Measurements from ENCODE around the gene CTR9. TPM values are rescaled to one million over a fixed set of nuclear protein-coding genes. Genes with fewer than 3 reads are reported as not detected.

Gene CTR9
- total RNA-seq, 1 donor from 2014 or later, result 42.9 TPM

GRCh38 chr11:10742460-10743208 lies 8.4 kb upstream of the CTR9 start:
- peak; percentile 15 for DNase-seq (ENCODE audit: low read depth)

DNA sequence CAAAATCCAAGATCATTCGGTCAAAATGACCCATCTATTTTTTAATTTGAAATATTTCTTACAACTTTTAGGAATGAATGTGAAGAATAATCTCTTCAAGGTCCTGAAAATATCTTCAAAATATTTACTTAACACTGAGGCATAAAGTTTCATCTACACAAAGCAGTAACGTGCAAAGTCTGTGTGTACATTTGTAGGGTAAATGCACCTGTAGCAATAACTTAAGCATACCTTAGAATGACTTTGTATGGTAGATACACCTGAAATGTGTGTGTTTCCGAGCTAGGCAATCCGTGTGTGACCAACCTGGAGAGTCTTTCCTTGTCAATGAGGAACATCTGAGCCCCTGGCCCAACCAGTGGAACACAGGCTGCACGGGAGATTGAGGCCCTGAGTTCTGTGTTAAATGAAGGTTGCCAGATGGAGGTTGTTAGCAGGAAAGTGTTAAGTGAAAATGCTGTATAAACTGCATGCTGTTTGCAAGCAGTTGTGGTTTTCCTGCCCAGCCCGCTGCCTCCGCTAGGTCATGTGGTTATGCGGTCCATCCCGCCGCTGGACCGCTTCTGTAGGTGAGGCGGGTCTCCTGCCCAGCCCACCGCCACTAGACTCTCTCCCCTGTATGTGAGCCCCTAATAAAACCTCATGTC lies 7.6 kb upstream of the CTR9 start:
- no peak for DNase-seq (ENCODE audit: low read depth)

GRCh38 chr11:10744206-10744605 lies 6.8 kb upstream of the CTR9 start:
- no peak for DNase-seq (ENCODE audit: low read depth)

DNA sequence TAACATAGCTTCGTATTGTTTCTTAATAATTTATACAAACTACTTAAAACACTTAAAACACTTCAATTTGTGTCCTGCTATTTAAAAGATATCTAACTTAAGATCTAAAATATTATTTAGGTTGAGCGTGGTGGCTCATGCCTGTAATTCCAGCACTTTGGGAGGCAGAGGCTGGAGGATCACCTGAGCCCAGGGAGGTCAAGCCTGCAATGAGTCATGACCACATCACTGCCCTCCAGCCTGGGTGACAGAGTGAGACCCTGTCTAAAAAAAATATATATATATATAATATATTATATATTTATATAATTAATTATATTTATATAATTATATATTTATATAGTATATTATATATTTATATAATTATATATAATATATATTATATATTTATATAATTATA lies 4.2 kb upstream of the CTR9 start:
- no peak for DNase-seq (ENCODE audit: low read depth)

GRCh38 chr11:10747733-10748132 lies 3.3 kb upstream of the CTR9 start:
- no peak for DNase-seq (ENCODE audit: low read depth)

DNA sequence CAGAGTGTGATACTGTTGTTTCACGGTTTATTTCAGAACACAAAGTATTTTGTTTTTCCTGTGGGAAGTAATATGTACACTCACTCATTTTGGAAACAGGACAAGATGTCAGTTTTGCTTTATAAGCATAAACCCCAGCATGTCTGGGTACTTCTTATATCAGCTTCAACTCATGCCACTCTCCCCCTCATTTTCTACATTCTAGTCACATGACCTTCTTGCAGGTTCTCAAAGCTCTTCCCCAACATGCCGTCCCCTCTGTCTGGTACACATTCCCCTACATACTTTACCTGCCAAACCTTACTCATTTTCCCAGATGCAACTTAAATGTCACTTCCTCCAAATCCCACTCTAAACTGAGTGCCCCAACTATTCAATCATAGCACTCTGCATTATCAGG lies 1.6 kb upstream of the CTR9 start:
- DNase-seq (ENCODE audit: low read depth), result no peak

- no peak for DNase-seq (ENCODE audit: low read depth)
Observed at GRCh38 chr11:10751581-10751940, 515 bp downstream of the CTR9 start.

DNA sequence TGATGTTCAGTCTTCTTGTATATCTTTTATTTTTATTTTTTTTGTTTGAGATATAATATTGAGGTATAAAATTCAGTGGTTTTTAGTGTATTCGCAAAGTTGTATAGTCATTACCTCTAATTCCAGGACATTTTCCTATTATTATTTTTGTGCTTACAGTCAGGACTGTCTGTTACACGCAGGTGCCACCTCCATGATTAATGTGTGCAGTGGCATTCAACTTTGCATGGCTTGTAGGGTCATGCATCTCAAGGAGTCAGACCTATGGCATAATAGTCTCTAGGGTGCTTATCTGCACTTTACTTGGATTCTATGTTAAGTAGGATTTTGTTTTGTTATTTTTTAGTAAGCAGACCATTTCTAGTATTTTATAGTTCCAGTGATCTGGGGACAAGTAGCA lies 1.0 kb downstream of the CTR9 start:
- DNase-seq (ENCODE audit: low read depth), result peak; percentile 9

GRCh38 chr11:10752486-10752885 lies 1.4 kb downstream of the CTR9 start:
- DNase-seq (ENCODE audit: low read depth), result no peak

DNA sequence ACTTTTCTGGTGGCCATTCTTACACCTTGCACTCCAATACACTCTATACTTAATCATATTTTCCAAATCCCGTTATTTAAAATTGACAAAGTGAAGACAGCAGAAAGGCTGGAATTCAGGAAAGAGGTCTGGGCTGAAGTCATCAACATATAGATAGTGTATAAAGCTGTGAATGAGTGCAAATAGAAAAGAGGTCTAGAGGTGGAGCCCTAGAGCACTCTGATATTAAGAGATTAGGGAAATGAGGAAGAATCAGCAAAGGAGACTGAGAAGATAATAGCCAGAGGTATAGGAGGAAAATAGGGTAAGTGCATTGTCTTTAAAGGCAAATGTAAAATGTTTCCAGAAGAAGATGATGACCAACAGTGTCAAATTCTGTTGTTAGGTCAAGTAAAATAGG lies 7.9 kb downstream of the CTR9 start:
- no peak for DNase-seq (ENCODE audit: low read depth)

DNA sequence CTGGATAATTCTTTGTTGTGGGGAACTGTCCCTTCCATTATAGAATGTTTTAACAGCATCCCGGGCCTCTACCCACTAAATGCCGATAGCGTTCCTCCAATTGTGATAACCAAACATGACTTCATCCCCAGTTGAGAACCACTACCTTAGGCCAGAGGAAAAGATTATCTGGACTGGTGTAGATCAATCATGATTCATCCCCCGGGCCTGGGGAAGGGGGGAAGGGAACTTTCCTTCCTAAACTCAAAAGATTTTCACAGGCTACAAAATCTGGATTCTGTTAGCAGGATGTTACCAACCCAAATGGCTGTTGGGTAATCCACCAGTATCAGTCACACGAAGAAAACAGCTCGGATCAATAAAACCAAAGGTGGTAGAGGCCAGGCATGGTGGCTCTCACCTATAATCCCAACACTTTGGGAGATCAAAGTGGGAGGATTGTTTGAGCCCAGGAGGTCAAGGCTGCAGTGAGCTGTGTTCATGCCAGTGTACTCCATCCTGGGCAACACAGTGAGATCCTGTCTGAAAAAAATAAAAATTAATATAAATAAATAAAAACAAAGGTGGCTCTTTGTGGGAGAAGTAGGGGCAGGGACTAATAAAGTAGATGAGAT lies 10.1 kb downstream of the CTR9 start:
- DNase-seq (ENCODE audit: low read depth), result no peak

- no peak for DNase-seq (ENCODE audit: low read depth)
Observed at GRCh38 chr11:10762185-10762584, 11.1 kb downstream of the CTR9 start.

DNA sequence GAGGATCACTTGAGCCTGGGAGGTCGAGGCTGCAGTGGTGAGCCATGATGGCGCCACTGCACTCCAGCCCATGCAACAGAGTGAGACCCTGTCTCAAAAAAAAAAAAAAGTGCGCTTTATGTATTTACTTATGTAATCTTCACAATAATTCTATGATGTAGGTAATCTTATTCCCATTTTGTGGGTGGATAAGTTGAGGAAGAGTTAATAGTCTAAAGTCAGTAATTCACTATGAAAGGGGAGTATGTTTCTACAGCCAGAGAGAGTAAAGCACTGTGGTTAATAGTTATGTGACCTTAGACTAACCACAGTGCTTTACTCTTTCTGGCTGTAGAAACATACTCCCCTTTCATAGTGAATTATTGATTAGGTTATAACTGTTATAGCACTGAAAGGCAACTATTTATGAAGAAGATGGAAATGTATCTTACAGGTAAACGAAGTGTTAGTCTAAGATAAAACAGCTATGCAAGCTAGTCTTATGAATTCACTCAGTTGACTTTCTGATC lies 11.9 kb downstream of the CTR9 start:
- no peak for DNase-seq (ENCODE audit: low read depth)

DNA sequence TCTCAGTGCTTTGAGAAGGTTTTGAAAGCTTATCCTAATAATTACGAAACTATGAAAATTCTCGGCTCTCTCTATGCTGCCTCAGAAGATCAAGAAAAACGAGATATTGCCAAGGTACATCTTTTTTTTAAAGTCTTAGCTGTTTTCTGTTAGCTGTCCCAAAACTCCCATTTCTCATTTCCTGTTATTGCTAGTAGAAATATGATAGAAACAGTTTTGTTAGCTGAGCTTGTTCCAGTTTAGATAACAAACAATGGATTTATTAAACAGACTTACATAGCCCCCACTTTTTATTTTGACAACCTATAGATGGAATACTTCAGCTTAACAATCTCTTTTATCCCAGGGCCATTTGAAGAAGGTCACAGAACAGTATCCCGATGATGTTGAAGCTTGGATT lies 12.7 kb downstream of the CTR9 start:
- no peak for DNase-seq (ENCODE audit: low read depth)

GRCh38 chr11:10764412-10764811 lies 13.4 kb downstream of the CTR9 start:
- no peak for DNase-seq (ENCODE audit: low read depth)

DNA sequence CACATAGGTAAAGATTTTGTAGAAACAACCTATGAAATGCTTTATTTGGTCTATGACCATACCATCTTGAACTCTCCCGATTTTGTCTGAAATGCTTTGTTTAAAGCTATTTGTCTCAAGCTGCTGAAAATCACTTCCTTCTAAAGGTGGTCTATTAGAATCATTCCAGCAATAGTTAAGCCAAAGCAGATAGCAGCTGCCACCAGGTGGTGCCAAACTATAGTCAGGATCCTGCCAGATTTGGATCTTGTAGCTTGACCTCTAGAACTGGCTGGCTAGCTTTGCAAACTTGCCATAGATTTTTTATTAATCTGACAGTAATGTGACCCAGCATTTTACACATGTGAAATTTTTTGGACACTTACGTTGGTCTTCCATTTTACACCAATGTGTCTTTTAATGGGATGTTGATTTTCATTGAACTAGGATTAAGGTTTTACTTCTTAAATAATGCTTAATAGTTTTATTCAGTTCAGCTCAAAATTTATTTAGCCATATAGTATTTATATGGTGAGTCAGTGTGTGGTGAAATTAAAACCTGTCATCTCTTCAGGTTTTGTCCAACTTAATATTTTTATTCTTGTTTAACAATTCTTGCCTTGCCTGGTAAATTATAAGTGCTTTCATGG lies 19.7 kb downstream of the CTR9 start:
- peak; percentile 42 for DNase-seq (ENCODE audit: low read depth)

DNA sequence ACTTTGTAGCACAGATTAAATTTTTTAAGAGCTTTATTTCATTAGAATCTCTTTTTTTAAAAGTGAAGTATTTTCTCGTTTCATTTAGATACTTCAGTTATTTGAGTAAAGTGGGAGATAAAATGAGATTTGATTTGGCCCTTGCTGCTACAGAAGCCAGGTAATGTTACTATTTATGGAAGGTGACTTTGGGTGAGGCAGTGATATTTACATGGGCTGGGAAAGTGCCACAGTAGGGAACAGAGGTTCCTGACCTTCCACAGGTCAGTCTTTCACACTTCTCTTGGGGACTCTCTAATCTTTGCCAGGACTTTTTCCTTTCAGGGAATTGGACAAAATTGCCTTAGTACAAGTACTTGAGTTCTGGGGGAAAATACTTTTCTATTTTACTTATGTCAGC lies 20.4 kb downstream of the CTR9 start:
- no peak for DNase-seq (ENCODE audit: low read depth)

DNA sequence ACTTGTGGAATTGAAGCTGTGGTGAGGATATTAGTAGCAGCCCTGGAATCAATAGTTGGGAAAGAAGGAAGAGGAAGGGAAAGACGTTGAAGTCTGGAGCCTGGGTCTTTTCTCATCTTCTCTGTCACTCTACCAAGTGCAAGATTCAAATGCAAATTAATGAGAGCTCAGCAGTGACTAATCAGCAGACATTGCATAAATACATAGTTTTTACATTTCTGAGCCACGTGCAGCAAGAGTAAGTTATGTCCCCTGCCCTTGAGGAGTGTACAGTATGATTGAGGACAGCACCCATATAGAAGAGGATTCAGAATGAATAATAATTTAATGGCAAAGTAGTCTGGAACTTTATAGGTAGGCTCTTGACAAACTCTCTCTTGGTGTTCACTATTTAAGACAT lies 23.8 kb downstream of the CTR9 start:
- DNase-seq (ENCODE audit: low read depth), result no peak

DNA sequence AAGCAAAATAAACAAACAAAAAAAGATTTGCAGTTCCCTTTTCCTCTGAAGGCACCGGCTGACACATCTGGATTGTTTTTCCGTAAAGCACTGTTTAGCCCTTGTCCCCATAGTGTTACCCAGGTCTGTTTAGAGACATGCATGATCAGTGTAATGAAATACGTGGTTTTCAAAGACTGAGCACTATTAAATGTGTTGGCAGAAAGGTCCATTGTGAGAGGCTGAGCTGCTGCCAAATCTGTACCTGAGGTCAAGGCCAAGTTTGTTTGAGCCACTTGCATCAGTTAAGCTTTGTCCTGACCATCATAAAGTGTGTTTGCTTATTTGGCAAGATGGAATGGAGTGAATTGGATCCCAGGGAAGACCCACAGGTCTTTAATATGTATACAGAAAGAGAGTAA lies 26.3 kb downstream of the CTR9 start:
- peak; percentile 11 for DNase-seq (ENCODE audit: low read depth)

- no peak for DNase-seq (ENCODE audit: low read depth)
Observed at GRCh38 chr11:10777806-10778205, 26.8 kb downstream of the CTR9 start.

DNA sequence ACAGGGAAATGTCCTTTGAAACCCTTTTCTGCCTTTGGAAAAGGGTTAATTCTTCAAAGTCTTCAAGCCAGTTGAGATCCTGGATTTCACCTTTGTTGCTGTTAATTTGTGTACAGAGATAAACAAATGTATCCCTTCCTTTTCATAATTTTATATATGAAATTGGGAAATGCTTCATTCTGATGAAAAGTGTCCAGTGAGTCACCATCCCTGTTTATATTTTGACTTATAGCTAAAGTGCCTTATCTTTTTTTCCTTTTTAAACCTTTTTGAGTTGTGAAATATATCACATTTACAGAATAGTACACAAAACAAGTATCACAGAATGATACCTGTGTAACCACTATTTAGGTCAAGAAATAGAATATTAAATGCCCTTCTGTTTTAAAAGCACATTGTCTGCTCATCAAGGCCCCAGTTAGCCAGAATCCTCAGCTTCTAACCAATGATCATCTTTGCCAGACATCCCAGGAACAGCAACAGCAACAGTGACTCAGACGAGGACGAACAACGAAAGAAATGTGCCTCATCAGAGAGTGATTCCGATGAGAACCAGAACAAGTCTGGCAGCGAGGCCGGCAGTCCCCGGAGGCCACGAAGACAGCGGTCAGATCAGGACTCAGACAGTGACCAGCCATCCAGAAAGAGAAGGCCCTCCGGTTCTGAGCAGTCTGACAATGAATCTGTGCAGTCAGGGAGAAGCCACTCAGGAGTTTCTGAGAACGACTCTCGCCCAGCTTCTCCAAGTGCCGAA lies 27.3 kb downstream of the CTR9 start:
- no peak for DNase-seq (ENCODE audit: low read depth)

- DNase-seq (ENCODE audit: low read depth), result no peak
Observed at GRCh38 chr11:10779086-10779485, 28.0 kb downstream of the CTR9 start.

All from renal cortical epithelial cell (primary cell).